ENCODE data around the gene EFCAB11.

Gene EFCAB11, protein sequence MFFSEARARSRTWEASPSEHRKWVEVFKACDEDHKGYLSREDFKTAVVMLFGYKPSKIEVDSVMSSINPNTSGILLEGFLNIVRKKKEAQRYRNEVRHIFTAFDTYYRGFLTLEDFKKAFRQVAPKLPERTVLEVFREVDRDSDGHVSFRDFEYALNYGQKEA

GRCh38 chr14:89954070-89955021 lies at the start of gene EFCAB11:
Gene EFCAB11, minus strand, starts transcription at chr14:89954730. Its CDS starts 70 bp downstream, at chr14:89954660.
- DNase-seq = peak; percentile 99

DNA sequence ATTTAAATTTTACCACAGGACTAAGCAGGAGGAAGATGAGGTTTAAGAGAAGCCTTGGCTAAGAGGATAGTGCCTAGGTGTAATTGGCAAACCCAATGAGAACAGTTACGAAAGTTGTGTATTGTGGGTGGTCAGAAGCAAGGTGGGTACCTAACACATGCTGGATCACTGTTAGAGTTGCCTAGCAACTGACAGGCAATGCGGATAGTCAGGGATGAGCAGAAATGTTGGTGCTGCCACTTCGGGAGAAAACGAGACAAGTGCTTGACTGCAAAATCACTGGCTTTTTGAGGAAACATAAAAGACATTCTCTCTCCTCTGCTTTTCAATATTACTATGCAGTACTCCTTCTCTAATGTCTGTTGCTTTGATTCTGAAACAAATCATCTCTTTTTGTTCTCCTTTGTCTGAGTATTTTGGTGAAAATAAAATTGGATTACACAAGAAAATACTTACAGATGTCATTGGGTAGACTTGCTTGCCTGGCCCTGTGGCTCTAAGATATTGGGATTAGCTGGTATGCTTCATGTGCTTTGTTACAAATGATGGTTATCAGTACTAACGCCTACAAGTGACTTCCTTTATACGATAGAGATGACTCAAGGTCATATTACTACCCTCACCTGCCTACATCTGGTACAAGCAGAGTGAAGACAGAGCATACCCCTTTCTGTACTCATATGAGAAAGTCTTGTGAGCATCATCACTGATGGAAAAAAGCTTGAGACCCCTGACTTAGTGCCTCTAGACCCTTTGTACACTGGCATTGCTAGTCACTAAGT lies 49.2 kb upstream of the EFCAB11 start:
- DNase-seq = no peak

GRCh38 chr14:90000935-90001334 lies 46.4 kb upstream of the EFCAB11 start:
- no peak for DNase-seq

- no peak for DNase-seq
Measured at GRCh38 chr14:89996963-89997362, 42.4 kb upstream of the EFCAB11 start.

DNA sequence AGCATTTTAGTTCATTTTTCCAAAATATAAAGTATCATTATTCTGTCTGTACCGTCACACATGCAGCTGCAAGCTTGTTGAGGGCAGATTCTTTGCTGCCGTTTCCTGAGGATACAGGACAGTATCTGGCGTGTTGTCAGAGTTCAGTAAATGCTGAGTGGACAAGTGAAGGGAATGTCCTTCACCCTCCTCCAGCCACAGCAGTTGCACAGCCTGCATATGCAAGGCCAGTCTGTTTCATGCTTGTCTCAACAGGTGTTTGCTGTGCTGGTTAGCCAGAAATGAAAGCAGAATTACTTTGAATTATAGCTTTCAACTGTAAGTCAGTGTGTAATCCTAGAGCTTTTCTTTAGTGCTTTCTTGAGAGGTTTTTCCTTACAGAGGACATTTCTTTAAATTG lies 37.7 kb upstream of the EFCAB11 start:
- no peak for DNase-seq

DNA sequence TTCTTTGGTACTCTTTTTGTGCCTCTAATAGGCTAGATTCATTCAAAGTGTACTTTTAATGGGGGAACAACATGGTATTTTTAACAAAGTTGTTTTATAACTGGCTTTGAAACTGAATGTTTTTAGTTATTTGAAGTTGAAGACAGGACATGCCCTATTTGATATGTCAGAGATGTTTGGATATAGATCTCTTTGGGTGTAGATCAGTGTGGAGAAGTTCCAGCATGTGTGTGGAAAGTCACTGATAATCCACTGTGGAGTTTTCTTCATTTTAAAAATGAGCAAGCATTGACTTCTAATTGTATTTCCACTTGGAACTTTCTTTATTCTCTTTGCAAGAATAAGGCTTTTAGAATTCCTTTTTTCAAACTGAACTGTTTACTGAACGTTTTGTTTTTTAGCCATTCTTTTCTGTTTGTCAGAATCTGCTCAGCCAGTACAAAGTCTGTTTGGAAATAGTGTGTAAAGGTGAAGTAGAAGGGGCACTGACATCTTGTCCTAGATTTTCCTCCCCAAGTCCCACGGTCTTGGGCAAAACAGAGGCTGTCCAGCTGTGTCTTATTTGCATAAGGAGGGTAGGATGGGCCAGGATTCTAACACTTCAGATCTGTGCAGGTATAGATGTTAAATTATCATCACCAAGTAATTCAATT lies 36.2 kb upstream of the EFCAB11 start:
- no peak for DNase-seq

DNA sequence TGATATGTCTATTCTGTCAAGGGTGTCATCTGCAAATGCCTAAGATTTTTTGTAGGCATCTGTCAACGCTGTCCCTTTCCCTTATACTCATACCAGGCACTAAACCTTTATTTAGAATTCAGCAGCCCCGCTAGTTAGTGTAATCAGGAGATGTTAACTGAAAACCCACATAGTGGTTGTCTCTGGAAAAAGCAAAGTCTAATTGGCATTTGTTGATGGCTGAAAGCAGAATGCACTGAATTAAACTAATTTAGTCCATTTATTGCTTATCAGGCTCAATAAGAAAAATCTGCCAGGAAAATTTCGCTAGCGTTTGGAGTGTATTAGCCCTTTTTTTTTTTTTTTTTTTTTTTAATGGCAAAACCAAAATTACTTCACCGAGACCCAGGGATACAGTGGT lies 35.7 kb upstream of the EFCAB11 start:
- DNase-seq = no peak

GRCh38 chr14:89988787-89989186 lies 34.3 kb upstream of the EFCAB11 start:
- no peak for DNase-seq

GRCh38 chr14:89987161-89987475 lies 32.6 kb upstream of the EFCAB11 start:
- DNase-seq = no peak

GRCh38 chr14:89986462-89987160 lies 32.1 kb upstream of the EFCAB11 start:
- no peak for DNase-seq

DNA sequence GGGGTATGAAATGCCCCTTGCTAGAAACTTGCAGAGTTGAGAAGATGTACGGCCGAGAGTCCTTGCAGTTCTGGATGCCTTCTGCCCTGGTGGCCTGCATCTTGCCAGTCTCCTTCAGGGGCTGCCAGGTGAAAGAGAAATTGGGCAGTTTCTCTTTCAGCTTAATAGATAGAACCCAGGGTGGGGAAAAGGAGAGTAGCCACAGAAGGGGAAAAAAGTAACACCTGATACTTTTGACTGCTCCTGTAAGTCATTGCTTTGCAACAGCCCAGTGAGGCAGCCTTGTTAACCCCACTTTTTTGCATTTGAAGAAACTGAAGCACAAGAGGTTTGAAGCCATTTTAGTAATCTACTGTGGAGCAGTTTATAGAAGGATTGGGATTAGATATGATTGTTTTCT lies 28.8 kb upstream of the EFCAB11 start:
- no peak for DNase-seq

- DNase-seq = no peak
Measured at GRCh38 chr14:89978656-89979055, 24.1 kb upstream of the EFCAB11 start.

- DNase-seq = no peak
Measured at GRCh38 chr14:89977668-89978067, 23.1 kb upstream of the EFCAB11 start.

DNA sequence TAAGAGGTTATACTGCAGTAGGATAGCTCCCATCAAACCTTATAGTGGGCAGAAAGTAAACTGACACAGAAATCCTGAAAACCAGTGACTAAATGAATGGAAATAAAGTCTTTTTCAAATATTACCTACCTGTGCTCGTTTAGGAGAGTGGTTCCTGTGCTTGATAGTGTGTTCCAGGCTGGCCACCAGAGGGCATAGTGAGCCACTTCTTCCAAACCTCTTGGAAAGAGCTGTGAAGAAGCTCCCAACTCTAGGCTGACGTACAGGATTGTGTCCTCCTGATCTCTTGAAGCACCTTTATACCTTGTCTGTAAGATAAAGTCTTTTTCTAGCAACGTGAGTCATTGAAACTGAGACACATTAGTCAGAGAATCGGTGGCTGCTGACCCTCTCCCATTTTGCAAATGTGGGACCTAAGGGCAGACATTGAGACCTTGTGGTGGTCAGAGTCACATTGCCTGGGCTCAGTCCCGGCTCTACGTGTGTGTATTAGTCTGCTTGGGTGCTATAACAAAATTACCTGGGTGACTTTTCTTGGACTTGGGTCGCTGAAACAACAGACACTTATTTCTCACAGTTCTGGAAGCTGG lies 18.8 kb upstream of the EFCAB11 start:
- peak; percentile 54 for DNase-seq

DNA sequence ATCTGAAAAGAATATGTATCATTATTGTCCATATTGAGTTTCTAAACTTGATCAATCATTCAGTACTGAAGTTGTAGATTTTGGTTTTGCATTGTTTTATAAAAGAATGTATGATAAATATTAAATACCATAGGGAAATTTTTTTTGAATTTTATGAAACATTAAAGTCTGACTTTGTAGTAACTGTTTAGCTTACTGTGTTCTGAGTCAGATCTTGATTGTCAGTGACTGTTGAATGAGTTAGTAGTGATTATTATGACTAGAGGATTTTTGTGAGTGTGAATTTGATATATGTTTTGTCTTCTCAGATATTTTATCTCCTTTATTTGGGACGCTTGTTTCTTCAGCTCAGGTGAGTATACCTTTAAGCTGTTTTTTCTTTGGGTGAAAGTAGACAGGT lies 11.3 kb upstream of the EFCAB11 start:
- no peak for DNase-seq

DNA sequence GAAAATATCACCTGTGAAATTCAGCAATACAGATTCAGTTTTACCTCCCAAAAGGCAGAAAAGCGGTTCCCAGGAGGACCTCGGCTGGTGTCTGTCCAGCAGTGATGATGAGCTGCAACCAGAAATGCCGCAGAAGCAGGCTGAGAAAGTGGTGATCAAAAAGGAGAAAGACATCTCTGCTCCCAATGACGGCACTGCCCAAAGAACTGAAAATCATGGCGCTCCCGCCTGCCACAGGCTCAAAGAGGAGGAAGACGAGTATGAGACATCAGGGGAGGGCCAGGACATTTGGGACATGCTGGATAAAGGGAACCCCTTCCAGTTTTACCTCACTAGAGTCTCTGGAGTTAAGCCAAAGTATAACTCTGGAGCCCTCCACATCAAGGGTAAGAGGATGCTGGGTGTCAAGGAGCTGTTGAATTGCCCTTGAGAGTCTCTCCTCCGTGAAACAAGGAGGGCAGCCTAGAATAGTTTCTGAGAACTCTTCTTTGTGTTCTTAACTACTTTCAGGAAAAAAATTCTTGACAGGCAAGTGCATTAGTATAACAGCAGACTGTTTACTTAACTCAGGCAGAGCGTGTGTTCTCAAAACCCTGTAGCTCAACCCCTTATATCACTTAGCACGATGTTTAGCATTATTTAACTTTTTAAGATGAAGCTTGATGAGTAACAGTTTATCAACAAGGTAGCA lies 8.9 kb upstream of the EFCAB11 start:
- no peak for DNase-seq

- DNase-seq = no peak
Measured at GRCh38 chr14:89960914-89961313, 6.4 kb upstream of the EFCAB11 start.

GRCh38 chr14:89959853-89960445 lies 5.4 kb upstream of the EFCAB11 start:
- DNase-seq = no peak

DNA sequence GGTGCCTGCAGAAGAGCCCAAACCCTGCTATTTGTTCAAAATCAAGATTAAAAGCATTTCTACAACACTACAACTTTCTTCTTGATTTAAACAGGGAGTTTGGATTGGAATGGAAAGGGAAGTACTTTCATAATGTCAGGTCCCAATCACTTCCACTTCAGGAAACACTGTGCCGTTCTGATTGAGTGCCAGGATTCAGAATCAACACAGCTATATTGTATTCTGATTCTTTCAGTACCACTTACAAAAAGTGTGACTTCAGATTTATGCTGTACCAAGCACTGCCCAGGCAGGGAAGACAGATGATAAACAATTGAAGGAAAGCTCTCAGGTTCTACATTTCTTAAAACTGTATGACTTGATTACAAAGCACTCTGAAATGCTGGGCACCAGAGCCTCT lies 4.4 kb upstream of the EFCAB11 start:
- no peak for DNase-seq

DNA sequence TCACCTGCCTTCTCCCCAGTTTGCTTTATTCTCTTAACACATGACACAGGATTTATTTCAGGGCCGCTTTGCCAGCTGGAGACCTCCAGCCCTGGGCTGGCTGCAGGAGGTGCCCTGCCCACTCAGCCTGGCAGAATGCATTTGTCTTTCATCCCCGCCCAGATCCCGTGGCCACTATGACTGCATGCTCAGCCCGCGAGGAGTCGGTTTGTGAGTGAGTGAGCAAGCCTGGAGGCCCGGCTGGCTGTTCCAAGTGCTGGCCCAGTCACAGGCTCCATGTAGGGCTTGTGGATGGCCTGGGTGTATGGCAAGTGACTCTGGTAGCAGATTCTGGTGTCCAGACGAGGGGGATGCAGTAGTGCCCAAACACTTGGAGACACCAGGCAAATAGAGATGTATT lies 3.3 kb upstream of the EFCAB11 start:
- DNase-seq = no peak

GRCh38 chr14:89957376-89957775 lies 2.8 kb upstream of the EFCAB11 start:
- no peak for DNase-seq
